Epithelial cell of proximal tubule (primary cell): ENCODE measurements around the gene ARL14. TPM values are rescaled to one million over a fixed set of nuclear protein-coding genes. Genes with fewer than 3 reads are reported as not detected.

ENCODE experiments used
- DNase-seq: peaks from one replicate; pipeline ENCODE4 v3.0.0-alpha.2; 2011; ENCODE audit warnings: low read depth
- H3K4me3 ChIP-seq: 2 replicates; pipeline ENCODE4 v1.5.1; 2011; ENCODE audit warnings: low read depth, mild to moderate bottlenecking, low read length
- CTCF ChIP-seq: conservative IDR thresholded peaks from 2 replicates; pipeline ENCODE4 v1.5.1; 2012; ENCODE audit warnings: low read depth, mild to moderate bottlenecking, low read length
- total RNA-seq: library from RNA; depleted of rRNA; stranded (reverse); fragments of >200 nt; gene quantifications from 2 replicates; pipeline ENCODE4 v1.2.3, GENCODE V29; 2015

ARL14 gene
- total RNA-seq, 1 donor from 2014 or later: not detected

- no peak for TF ChIP-seq CTCF
- DNase-seq: peak; percentile 20
These were observed 35.2 kb upstream of the ARL14 start for GRCh38 chr3:160641665-160642309.

GRCh38 chr3:160643994-160644393 lies 33.0 kb upstream of the ARL14 start:
- H3K4me3 ChIP-seq: no peak overlapping the region
- DNase-seq: no peak
- no peak for TF ChIP-seq CTCF

More at GRCh38 chr3:160641665-160642309, 35.2 kb upstream of the ARL14 start:
- no peak overlapping the region for H3K4me3 ChIP-seq

GRCh38 chr3:160644491-160644890 lies 32.5 kb upstream of the ARL14 start:
- no peak for TF ChIP-seq CTCF
- no peak for DNase-seq
- no peak overlapping the region for H3K4me3 ChIP-seq

- DNase-seq: no peak
- no peak for TF ChIP-seq CTCF
- no peak overlapping the region for H3K4me3 ChIP-seq
These were observed 28.3 kb upstream of the ARL14 start for GRCh38 chr3:160648701-160649100.

- H3K4me3 ChIP-seq: no peak overlapping the region
- no peak for DNase-seq
- TF ChIP-seq CTCF: no peak
These were observed 27.4 kb upstream of the ARL14 start for GRCh38 chr3:160649596-160649995.

- H3K4me3 ChIP-seq: no peak overlapping the region
- peak; percentile 22 for TF ChIP-seq CTCF
- no peak for DNase-seq
These were observed 23.4 kb upstream of the ARL14 start for GRCh38 chr3:160653512-160653911.

- TF ChIP-seq CTCF: no peak
- no peak for DNase-seq
These were observed 16.1 kb upstream of the ARL14 start for GRCh38 chr3:160660902-160661301.

More at GRCh38 chr3:160660902-160661301, 16.1 kb upstream of the ARL14 start:
- H3K4me3 ChIP-seq: no peak overlapping the region
